OCI-LY1 (cell line): Measurements from ENCODE around the gene LTBP1.

Source experiments
- CTCF ChIP-seq: fragments of 200-600 bp; sonication (generic), shearing (Covaris generic); IDR thresholded peaks from 2 replicates; pipeline ENCODE4 v1.5.1; 2017; ENCODE audit warnings: mild to moderate bottlenecking, antibody characterized with exemption, low read length, moderate library complexity, mixed read lengths
- EZH2 ChIP-seq: fragments of 200-600 bp; sonication (generic), shearing (Covaris generic); IDR thresholded peaks from 2 replicates; pipeline ENCODE4 v1.8.0; 2017; ENCODE audit warnings: borderline replicate concordance, mixed run types, mild to moderate bottlenecking, antibody characterized with exemption, low read length, moderate library complexity, mixed read lengths

- no peak for TF ChIP-seq EZH2
- no peak for TF ChIP-seq CTCF
Observed at GRCh38 chr2:33373986-33374385, 427.2 kb downstream of the LTBP1 start.
